NCI-H345 treated with DMSO at 0.1 percent for 48 hours (cell line): ENCODE results near the gene PIAS1.
"Not testable (repeated sequence)": the region's sequence is repeated elsewhere in the genome, so short reads cannot be mapped to it uniquely, and the experiment has no call there.

ENCODE experiments used
- DNase-seq: peaks from one replicate; lab custom pipeline; 2025; ENCODE audit not compliant: unreplicated experiment; lab: John Stamatoyannopoulos, UW

The PIAS1 gene

DNA sequence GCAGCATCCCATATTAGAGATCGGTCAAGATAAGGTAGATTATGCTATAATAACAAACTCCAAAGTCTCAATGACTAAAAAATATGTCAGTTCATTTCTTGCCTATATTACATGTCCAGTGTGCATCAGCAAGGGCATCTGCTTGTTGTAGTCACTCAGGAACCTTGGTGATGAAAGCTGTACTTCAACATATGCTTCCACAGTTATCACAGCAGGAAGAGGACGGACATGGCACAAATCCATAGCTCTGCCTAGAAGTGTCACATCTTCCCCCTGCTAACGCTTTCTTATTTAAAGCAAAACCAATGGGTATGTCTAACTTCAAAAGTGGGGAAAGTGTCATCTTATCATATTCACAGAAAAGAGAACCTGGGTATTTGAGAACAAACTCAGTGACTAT lies 20.0 kb upstream of the PIAS1 start:
- no peak for DNase-seq

DNA sequence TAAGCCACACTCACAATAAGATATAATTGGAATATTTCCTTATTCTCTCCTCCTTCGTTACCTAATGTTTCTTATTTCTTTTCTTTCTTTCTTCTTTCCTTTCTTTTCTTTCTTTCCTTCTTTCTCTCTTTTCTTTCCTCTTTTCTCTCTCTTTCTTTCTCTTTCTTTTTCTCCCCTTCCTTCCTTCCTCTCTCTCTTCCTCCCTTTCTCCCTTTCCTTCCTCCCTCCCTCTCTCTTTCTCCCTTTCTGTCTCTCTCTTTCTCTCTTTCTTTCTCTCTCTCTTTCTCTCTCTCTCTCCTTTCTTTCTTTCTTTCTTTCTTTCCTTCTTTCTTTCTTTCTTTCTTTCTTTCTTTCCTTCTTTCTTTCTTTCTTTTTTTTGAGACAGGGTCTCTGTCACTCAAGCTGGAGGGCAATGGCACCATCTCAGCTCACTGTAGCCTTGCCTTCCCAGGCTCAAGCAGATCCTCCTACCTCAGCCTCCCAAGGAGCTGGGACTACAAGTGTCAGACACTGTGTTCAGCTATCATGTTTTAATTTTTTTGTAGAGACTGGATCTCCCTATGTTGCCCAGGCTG lies 19.3 kb upstream of the PIAS1 start:
- no peak for DNase-seq

DNA sequence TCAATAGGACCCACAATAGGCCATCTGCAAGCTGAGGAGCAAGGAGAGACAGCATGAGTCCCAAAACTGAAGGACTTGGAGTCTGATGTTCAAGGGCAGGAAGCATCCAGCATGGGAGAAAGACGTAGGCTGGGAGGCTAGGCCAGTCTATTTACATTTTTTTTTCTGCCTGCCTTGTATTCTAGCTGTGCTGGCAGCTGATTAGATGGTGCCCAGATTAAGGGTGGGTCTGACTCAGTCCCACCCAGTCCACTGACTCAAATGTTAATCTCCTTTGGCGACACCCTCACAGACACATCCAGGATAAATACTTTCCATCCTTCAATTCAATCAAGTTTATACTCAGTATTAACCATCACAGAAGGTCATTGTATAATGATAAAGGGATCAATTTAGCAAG lies 15.9 kb upstream of the PIAS1 start:
- DNase-seq: no peak

DNA sequence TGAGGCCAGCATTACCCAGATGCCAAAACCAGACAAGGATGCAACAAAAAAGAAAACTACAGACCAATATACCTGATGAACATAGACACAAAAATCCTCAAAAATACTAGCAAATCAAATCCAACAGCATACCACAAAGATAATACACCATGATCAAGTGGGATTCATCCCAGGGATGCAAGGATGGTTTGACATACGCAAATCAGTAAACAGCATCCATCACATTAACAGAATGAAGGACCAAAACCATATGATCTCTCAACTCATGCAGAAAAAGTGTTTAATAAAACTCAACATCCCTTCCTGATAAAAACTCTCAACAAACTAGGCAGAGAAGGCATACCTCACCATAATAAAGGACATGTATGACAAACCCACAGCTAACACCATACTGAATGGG lies 14.0 kb upstream of the PIAS1 start:
- no peak for DNase-seq

DNA sequence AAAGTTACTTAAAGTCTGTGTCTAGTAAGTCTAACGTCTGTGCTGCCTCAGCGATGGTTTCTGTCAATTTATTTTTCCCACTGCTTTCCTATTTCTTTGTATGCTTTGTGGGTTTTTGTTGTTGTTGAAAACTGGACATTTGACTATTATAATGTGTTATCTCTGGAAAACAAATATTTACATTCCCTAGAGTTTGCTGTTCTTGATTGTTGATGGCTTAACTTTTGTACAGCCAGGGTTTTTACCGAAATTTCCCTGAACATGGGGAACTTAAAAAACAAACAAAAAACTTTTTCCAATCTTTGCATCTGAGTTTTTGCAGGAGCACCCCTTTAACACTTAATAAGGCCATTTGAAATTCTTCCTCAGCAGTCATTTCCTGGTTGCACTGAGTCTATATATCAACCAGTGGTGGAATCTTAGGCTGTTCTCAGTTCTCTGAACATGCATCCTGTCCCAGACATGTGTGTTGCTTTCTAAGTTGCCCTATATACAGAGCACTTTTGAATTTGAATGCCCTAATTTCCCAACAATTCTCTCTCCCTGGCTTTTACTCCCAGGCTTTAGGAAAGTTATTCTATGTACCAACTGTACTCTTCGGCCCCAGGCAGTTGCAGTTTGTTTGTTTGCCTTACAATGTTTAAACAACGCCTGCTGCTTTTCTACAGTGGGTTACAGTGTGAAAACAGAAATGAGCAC lies 11.8 kb upstream of the PIAS1 start:
- no peak for DNase-seq

DNA sequence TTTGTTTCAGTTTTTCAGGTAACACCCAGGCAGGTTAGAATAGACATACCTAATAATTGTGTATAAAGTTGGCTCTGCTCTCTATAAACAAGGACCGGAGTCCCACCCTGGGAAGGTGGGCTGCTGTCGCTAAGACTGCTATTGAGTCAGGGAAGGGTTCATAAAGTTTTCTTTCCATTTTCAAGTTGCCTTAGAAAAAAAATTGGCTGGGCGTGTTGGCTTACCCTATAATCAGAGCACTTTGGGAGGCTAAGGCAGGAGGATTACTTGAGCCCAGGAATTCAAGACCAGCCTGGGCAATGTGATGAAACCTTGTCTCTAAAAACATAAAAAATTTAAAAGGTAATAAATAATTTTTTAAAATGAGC lies 11.3 kb upstream of the PIAS1 start:
- DNase-seq: no peak

DNA sequence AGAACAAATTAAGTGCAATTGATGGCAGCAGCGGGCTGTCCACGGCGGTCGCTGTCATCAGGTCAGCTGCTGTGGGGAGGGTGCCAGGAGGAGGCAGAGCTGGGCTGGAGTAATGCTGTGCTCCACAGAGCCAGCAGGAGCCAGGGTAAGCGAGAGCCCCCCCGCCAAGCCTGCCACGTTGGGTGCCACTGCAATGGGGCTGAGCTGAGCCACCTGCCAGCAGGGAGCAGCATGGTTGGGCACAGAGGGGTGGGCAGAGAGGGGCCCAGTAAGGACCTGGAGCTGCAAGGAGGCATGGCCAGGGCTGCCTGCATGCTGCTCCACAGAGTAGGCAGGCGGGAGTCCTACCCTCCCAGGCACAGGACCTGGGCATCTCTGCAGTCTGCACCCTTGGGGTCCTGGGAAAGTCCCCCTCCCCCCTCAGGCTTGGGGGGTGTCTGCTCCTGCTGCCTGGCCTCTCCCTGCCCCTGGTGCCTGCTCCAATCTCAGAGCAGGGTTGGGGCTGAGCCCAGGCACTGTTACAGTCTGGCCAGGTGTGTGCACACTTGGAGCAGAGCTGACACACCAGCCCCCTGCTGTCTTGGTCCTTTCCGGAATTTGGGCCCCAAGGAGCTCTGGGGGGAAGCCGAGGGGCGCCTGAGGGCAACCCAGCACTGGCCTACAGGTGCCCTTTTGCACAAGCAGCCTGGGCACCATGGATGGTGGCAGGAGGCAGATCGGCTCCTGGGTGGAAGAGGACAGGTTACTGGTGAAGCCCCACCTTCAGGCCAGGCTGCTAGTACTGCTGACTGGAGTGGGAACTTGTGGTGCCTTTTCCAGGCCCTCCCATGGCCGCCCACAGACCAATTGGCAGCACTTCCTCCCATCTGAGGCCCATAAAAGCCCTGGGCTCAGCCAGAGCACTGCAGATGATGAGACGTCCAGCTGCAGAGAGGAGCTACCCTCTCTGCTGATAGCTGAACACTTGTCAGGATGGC lies 8.5 kb upstream of the PIAS1 start:
- no peak for DNase-seq

DNA sequence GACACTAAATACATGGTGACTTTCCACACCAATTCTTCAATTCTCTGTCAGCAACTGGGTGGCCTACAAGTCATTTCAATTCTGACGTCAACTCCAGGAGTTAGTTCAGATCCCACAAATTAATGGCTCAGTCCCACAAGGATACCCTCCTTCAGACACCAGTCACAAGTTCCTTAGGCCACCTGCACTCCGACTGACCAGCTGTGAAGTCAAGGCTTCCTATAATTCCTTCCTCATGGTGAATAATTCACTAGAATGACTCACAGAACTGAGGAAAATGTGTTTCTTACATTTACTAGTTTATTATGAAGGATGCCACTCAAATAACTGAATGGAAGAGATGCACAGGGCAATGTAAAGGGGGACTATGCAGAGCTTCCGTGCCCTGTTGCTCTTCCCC lies 6.3 kb upstream of the PIAS1 start:
- DNase-seq: no peak

DNA sequence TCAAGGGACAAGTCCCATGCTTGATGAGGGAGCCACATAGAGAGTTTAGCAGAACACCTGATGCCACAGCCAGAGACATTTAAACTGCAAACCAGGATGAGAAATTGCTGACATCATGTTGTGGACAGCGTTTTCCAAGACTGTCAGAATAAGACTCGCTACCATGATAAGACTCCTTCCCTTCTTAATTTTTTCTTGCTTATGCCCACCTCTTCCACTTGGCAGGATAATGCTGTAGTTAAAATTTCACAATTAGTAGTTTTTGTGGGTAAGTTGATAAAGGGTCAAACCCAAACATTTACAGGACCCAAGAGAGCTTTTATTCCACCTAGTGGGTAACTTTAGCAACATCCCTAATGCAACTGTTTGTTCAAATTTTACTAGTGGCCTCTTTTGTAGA lies 3.0 kb upstream of the PIAS1 start:
- DNase-seq: no peak

DNA sequence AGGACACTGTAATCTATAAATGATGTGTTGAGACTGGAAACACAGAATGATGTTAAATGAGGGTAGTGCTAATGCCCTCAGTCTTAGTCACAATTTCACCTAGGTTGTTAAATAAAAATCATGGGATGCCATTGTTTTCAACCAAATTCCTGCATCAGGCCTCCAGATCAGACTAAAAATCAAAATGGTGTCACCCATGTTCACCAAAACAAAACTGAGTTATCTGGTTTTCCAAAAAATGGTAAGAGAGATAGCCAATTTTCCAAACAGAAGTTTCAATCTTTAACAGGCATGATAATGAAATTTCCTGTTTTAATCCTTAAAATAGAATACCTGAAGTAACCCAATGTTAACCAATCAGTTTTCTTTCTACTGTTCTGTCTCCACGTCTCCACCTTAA lies 2.2 kb upstream of the PIAS1 start:
- no peak for DNase-seq

DNA sequence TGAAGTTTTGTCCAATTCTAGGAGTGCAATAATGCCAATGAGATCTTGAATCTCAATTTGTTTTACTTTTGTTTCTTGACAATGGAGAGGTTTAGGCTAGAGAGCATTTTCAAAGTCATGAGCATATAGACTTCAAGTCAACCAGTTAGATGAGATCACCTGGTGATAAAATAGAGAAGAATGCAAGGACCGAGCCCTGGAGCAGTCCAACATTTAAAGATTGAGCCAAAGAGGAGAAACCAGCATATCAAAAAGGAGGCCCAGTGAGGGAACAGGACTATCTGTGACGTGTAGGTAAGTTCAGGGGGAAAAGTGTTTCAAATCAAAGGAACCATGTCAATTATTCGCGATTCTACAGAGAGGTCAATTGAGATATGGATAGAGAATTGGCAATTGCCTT lies 1.7 kb upstream of the PIAS1 start:
- DNase-seq: no peak

DNA sequence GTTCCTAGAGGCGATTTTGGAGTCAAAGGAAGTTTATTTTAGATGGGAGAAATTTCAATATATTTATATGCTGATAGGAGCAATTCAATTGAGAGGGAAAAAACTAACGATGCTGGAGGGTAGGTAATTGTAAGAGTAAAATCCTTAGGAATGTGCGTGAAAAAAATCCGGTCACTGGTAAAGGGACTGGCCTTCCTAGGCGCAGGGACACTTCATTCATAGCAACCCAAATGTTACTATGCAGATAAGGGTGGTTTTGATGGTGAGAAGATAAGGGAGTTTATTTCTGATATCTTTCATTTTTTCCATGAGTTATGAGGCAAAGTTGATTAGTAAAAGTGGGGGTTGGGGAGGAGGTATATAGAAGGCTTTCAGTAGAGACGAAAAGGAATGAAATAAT lies 1.1 kb upstream of the PIAS1 start:
- DNase-seq: no peak

DNA sequence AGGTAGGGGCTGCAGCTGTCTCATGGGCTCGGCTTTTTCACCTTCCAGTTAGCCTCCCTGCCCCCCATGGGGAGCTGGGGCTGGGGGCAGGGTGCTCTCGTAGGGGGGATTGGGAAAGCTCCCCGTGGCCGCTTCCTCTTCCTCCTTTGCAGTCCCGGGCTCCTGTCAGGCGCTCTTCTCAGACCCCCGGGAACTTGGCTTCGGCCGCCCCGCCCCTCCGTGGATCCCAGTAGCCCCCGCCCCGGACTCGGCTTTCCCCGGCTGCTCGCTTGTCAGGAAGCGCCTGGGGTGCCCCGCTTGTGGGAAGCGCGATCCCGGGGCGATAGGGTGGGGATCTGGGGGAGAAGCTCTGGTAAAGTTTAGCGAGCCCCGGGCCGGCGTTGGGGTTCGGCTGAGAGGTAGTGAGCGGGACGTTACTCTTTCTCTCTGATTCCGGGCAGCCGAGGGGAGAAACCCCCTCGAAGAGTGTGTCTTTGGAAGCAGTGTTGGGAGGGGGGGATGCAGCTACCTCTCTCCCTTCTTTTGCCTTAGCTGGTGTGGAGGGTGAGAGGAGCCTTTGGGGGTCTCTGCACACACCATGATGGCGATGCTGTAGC lies 611 bp downstream of the PIAS1 start:
- no peak for DNase-seq

DNA sequence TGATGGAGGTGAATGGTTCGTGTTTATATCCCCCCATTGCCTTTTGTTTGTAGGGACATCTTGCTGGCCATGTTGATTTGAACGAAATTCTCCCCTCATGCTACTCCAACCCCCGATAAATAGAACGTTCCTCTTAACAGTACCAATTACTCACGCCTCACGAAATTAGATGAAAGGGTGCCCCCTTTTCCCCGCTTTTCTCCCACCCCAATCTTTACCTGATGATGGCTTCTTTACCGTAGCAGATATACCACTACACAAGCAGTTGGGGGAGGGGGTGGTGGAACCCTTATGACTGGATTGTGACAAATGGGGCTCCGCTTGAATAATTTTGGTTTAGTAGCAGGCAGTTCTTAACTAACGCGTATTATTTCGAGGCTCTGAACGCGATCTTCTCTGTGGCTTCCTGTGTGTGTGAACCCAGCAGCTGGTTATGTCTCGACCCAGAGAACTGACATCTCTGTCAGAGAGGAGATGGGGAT lies 1.1 kb downstream of the PIAS1 start:
- DNase-seq: no peak

DNA sequence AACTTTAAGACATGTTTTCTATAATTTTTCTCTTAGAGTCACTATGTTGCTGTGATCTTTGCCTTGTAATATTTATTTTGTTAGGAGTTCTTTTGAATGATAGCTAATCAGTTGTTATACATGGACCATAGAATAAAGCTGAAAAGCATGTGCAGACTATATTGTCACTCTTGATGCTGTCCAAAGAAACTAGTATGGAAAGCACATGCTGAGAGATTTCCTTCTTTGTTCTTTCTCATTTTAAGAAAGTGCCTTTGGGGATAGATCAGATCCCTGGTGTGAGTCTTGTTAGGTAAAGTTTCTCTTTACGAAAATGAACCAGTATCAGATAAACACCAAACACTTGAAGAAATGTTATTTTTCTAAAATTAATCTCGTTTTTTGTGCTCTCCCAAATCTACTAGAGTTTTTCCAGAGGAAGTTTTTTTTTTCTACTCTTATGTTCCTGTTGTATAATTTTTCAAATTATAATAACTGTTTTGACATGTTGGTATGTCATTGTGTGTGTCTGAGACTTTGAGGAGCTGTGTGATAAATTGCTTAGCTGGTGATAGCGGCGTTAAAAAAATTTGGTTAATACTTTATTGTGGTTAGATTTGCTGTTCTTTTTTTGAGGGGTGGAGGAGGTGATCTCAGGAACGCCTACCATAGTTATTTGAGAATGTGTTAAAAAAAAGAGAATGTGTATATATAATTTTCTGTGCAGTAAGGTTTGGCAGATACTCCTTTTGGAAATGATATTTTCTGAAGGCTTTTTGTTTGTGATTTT lies 2.2 kb downstream of the PIAS1 start:
- DNase-seq: no peak

DNA sequence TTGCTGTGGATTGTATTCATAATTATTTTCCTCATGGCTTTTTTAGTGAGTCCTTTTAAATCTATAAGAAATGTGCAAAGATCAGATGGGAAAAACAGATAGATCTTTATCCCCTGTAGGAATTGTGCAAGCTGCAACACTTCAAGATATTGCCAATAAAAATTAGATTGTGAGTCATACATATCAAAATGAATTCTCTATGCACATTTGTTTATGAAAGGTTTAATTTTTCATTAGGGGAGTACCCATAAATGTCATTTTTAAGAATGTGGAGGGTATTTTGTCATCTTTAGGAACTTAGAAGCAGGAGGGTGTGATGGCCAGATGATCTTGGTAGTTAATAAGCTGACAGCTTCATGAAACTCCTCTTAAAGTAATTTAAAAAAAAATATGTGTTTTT lies 2.9 kb downstream of the PIAS1 start:
- no peak for DNase-seq

DNA sequence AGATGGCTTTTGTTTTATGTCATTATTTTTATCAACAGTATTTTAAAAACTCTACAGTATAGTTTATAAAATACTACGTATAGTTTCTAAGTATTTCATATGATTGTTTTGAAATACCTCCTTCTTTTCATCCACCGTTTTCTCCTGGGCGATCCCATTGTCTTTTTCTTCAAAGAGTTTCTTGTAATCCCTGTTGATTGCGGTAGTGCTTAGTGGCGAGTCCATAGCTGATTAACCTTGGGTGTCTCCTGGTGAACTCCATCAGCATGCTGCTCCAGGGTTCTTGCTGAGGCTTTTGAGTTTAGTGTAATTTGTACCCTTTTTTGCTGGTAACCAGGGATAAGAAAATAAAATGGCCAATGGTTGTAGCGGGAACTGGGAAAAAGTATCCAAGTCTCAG lies 3.6 kb downstream of the PIAS1 start:
- DNase-seq: no peak

DNA sequence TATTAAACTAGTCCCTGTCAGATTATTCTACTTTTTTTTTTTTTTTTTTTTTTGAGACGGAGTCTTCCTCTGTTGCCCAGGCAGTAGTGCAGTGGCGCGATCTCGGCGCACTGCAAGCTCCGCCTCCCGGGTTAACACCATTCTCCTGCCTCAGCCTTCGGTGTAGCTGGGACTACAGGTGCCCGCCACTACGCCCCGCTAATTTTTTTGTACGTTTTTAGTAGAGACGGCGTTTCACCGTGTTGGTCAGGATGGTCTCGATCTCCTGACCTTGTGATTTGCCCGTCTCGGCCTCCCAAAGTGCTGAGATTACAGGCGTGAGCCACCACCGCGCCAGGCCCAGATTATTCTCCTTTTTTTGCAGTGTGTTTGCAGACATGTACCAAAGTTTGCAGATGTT lies 4.9 kb downstream of the PIAS1 start:
- DNase-seq: not testable (repeated sequence)

DNA sequence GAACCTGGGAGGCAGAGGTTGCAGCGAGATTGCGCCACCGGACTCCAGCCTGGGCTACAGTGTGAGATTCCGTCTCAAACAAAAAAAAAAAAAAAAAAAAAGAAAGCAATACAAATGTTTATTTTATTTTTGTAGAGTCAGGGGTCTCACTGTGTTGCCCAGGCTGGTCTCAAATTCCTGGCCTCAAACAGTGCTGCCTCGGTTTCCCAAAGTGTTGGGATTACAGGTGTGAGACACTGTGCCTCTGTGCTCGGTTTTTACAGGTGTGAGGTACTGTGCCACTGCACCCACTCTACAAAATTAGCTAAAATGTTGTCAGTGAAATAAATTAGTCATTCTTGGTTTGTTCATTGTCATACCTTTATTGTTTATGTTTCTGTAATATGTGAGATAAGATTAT lies 5.5 kb downstream of the PIAS1 start:
- DNase-seq: no peak

DNA sequence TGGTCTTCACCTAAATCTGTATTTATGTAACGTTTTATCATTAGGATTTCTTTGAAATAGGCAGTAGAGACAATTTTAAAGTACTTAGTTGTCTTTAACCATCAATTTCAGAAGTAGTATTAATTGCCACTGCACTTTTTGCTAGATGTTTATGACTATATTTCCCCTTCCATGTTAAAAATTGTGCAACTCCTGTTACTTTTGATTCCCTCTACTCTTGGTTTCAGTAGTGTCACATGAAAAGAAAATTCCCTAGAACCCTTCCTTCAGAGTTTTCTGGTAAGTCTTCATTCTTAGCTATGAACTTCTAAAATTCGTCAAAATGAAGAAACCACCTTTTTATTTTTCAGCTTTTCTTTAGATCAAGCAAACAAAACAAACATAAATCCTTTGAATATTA lies 7.1 kb downstream of the PIAS1 start:
- no peak for DNase-seq

DNA sequence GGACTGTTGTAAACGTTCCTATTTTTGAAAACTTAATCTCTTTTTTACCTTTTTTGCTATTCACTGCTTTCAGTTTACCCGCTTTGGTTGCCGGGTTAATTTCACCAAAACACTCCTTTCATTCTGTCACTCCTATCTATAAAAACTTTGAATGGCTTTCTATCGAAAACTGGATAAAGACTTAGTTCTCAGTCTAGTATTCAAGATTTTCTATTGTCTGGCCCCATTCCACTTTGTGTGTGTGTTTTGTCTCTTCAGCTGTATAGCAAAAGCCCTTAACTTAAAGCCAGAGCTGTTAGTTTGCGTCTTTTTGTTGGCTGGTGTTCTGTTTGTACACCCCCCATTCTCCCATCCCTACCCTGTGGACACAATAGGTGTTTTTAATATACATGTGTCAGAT lies 7.5 kb downstream of the PIAS1 start:
- DNase-seq: no peak
